WTC11 (cell line): ENCODE data around the gene PPP3R1. TPM values are rescaled to one million over a fixed set of nuclear protein-coding genes. Genes with fewer than 3 reads are reported as not detected.

ENCODE experiments used
- ATAC-seq: fragments of 200-7000 bp; cut with Tn5 transposase; 2 replicates; pipeline ENCODE4 v1.10.0; 2021; ENCODE audit warnings: mild to moderate bottlenecking, moderate library complexity
- CTCF ChIA-PET: fragments of 300-600 bp; sonication (Branson Sonifier 250); formaldehyde crosslinking; loops from one replicate; lab custom pipeline; 2021; ENCODE audit warnings: antibody characterized with exemption; lab: Charles Lee
- POLR2A ChIA-PET: fragments of 350-600 bp; sonication (Branson Sonifier 250); formaldehyde crosslinking; loops from one replicate; lab custom pipeline; 2021; ENCODE audit warnings: antibody characterized with exemption; lab: Charles Lee
- DNase-seq: peaks from one replicate; pipeline ENCODE4 v3.0.0; 2021; ENCODE audit warnings: low spot score
- H3K27ac Mint-ChIP-seq: 2 replicates; pipeline ENCODE4 v1.8.0; 2021; ENCODE audit warnings: mixed read lengths
- H3K27me3 Mint-ChIP-seq: 2 replicates; pipeline ENCODE4 v1.8.0; 2021; ENCODE audit warnings: low read depth, mild to moderate bottlenecking, moderate library complexity, mixed read lengths
- H3K36me3 Mint-ChIP-seq: 2 replicates; pipeline ENCODE4 v1.8.0; 2021; ENCODE audit warnings: mixed read lengths
- H3K4me1 Mint-ChIP-seq: 2 replicates; pipeline ENCODE4 v1.8.0; 2022; ENCODE audit warnings: mixed read lengths
- H3K4me3 Mint-ChIP-seq: 2 replicates; pipeline ENCODE4 v1.8.0; 2021; ENCODE audit warnings: mild to moderate bottlenecking, moderate library complexity, mixed read lengths
- H3K9me3 Mint-ChIP-seq: 2 replicates; pipeline ENCODE4 v1.8.0; 2021; ENCODE audit warnings: mixed read lengths
- ATF1 ChIP-seq: sonication (generic); formaldehyde crosslinking; IDR thresholded peaks from 2 replicates; pipeline ENCODE4 v1.8.1; 2023; ENCODE audit warnings: mild to moderate bottlenecking, moderate library complexity, missing genetic modification reagents
- CBFB ChIP-seq: sonication (generic); formaldehyde crosslinking; IDR thresholded peaks from 2 replicates; pipeline ENCODE4 v1.8.1; 2022; ENCODE audit warnings: mild to moderate bottlenecking, low read depth, missing genetic modification reagents
- CREB1 ChIP-seq: sonication (generic); formaldehyde crosslinking; IDR thresholded peaks from 2 replicates; pipeline ENCODE4 v1.8.0; 2023; ENCODE audit warnings: mild to moderate bottlenecking, missing genetic modification reagents
- EMX1 ChIP-seq: fragments of 250-450 bp; sonication (Bioruptor Pico); IDR thresholded peaks from 2 replicates; pipeline ENCODE4 v1.8.0; 2021; ENCODE audit warnings: mild to moderate bottlenecking
- FOXK1 ChIP-seq: sonication (generic); formaldehyde crosslinking; IDR thresholded peaks from 2 replicates; pipeline ENCODE4 v1.8.0; 2022; ENCODE audit warnings: mild to moderate bottlenecking, moderate library complexity, missing genetic modification reagents
- GABPB1 ChIP-seq: sonication (generic); formaldehyde crosslinking; IDR thresholded peaks from 2 replicates; pipeline ENCODE4 v1.8.1; 2023; ENCODE audit warnings: mild to moderate bottlenecking, missing genetic modification reagents
- HMGA2 ChIP-seq: fragments of 250-450 bp; sonication (Bioruptor Pico); IDR thresholded peaks from 2 replicates; pipeline ENCODE4 v1.4.0; 2021; ENCODE audit warnings: mild to moderate bottlenecking, moderate library complexity
- IRF2 ChIP-seq: sonication (generic); formaldehyde crosslinking; IDR thresholded peaks from 2 replicates; pipeline ENCODE4 v1.8.0; 2022; ENCODE audit warnings: low read depth, missing genetic modification reagents, borderline replicate concordance
- KAT7 ChIP-seq: sonication (generic); formaldehyde crosslinking; IDR thresholded peaks from 2 replicates; pipeline ENCODE4 v1.8.1; 2023; ENCODE audit warnings: missing genetic modification reagents, mild to moderate bottlenecking, borderline replicate concordance
- NR1H2 ChIP-seq: sonication (generic); formaldehyde crosslinking; IDR thresholded peaks from 2 replicates; pipeline ENCODE4 v1.9.0; 2021; ENCODE audit warnings: mild to moderate bottlenecking, moderate library complexity, missing genetic modification reagents
- SMAD4 ChIP-seq: sonication (generic); formaldehyde crosslinking; IDR thresholded peaks from 2 replicates; pipeline ENCODE4 v1.8.0; 2022; ENCODE audit warnings: mild to moderate bottlenecking, missing genetic modification reagents
- ZBTB21 ChIP-seq: sonication (generic); formaldehyde crosslinking; IDR thresholded peaks from 2 replicates; pipeline ENCODE4 v1.8.1; 2023; ENCODE audit warnings: mild to moderate bottlenecking, missing genetic modification reagents, borderline replicate concordance
- ZNF317 ChIP-seq: sonication (generic); formaldehyde crosslinking; IDR thresholded peaks from 2 replicates; pipeline ENCODE4 v1.8.1; 2023; ENCODE audit warnings: low read depth, mild to moderate bottlenecking, moderate library complexity, missing genetic modification reagents, borderline replicate concordance
- ZNF423 ChIP-seq: fragments of 250-450 bp; sonication (Bioruptor Pico); IDR thresholded peaks from 2 replicates; pipeline ENCODE4 v2.1.2; 2022; ENCODE audit warnings: mild to moderate bottlenecking, moderate library complexity
- total RNA-seq: library from RNA; stranded (reverse); gene quantifications from 3 replicates; pipeline ENCODE4 v1.2.3, GENCODE V29; 2021
- TF ChIP-seq, protein P1 (sequence below): sonication (generic); formaldehyde crosslinking; IDR thresholded peaks from 2 replicates; pipeline ENCODE4 v1.8.0; 2022; ENCODE audit warnings: mild to moderate bottlenecking, missing genetic modification reagents
- TF ChIP-seq, protein P2 (sequence below): sonication (generic); formaldehyde crosslinking; IDR thresholded peaks from 2 replicates; pipeline ENCODE4 v1.8.0; 2023; ENCODE audit warnings: missing genetic modification reagents, mild to moderate bottlenecking, borderline replicate concordance
- TF ChIP-seq, protein P3 (sequence below): sonication (generic); formaldehyde crosslinking; IDR thresholded peaks from 2 replicates; pipeline ENCODE4 v1.8.1; 2022; ENCODE audit warnings: low read depth, missing genetic modification reagents, borderline replicate concordance
- TF ChIP-seq, protein P4 (sequence below): sonication (generic); formaldehyde crosslinking; conservative IDR thresholded peaks from 2 replicates; pipeline ENCODE4 v1.8.1; 2023; ENCODE audit warnings: mild to moderate bottlenecking, low read depth, missing genetic modification reagents, moderate library complexity

The PPP3R1 gene
- total RNA-seq, 1 experiment from 2014 or later = 61.4 TPM

DNA sequence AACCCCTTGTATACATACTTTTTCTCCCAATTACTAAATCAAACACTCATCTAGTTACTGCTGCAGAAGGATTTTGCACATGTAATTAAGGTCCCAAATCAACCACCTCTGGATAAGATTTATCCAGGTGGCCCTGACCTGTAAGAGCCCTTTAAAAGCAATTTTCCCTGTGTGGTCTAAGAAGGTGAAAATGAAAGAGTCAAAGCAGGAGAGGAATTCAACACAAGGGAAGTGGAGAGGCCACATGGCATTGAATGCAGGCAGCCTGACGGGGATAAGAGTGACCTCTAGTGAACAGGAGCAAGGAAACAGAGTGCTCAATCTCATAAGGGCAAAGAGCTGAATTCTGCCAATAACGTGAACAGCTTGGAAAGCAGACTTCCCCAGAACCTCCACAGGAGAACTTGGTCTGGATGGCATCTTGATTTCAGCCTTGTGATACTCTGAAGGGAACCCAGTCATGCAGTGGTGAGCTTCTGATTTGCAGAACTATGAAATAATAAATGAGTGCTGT is 27.2 kb downstream of the PPP3R1 start:
- no peaks in the 10 kb centered on the region for H3K9me3 Mint-ChIP-seq
- H3K4me3 Mint-ChIP-seq = no peak overlapping the region
- peak overlapping the region; percentile 68 for H3K27ac Mint-ChIP-seq
- CTCF ChIA-PET = interaction anchor here (0.6 to 2.4 kb wide), 13 partner anchors 9 to 216 kb away, joined by 3 to 16 read pairs (median 3); no protein-coding TSS in a partner anchor
- TF ChIP-seq FOXK1 (no peak), CBFB (CRISPR knock-in tag) (no peak), GABPB1 (CRISPR knock-in tag) (no peak), ZNF423 (no peak), CREB1 (CRISPR knock-in tag) (no peak), IRF2 (CRISPR knock-in tag) (no peak), ATF1 (CRISPR knock-in tag) (no peak), SMAD4 (CRISPR knock-in tag) (no peak), KAT7 (CRISPR knock-in tag) (no peak), ZNF317 (CRISPR knock-in tag) (no peak), HMGA2 (CRISPR knock-in tag) (no peak), EMX1 (CRISPR knock-in tag) (no peak), ZBTB21 (CRISPR knock-in tag) (no peak)
- TF ChIP-seq, protein P1, sequence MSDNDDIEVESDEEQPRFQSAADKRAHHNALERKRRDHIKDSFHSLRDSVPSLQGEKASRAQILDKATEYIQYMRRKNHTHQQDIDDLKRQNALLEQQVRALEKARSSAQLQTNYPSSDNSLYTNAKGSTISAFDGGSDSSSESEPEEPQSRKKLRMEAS (CRISPR knock-in tag) = no peak
- TF ChIP-seq, protein P2, sequence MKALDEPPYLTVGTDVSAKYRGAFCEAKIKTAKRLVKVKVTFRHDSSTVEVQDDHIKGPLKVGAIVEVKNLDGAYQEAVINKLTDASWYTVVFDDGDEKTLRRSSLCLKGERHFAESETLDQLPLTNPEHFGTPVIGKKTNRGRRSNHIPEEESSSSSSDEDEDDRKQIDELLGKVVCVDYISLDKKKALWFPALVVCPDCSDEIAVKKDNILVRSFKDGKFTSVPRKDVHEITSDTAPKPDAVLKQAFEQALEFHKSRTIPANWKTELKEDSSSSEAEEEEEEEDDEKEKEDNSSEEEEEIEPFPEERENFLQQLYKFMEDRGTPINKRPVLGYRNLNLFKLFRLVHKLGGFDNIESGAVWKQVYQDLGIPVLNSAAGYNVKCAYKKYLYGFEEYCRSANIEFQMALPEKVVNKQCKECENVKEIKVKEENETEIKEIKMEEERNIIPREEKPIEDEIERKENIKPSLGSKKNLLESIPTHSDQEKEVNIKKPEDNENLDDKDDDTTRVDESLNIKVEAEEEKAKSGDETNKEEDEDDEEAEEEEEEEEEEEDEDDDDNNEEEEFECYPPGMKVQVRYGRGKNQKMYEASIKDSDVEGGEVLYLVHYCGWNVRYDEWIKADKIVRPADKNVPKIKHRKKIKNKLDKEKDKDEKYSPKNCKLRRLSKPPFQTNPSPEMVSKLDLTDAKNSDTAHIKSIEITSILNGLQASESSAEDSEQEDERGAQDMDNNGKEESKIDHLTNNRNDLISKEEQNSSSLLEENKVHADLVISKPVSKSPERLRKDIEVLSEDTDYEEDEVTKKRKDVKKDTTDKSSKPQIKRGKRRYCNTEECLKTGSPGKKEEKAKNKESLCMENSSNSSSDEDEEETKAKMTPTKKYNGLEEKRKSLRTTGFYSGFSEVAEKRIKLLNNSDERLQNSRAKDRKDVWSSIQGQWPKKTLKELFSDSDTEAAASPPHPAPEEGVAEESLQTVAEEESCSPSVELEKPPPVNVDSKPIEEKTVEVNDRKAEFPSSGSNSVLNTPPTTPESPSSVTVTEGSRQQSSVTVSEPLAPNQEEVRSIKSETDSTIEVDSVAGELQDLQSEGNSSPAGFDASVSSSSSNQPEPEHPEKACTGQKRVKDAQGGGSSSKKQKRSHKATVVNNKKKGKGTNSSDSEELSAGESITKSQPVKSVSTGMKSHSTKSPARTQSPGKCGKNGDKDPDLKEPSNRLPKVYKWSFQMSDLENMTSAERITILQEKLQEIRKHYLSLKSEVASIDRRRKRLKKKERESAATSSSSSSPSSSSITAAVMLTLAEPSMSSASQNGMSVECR = no peak
- TF ChIP-seq, protein P3, sequence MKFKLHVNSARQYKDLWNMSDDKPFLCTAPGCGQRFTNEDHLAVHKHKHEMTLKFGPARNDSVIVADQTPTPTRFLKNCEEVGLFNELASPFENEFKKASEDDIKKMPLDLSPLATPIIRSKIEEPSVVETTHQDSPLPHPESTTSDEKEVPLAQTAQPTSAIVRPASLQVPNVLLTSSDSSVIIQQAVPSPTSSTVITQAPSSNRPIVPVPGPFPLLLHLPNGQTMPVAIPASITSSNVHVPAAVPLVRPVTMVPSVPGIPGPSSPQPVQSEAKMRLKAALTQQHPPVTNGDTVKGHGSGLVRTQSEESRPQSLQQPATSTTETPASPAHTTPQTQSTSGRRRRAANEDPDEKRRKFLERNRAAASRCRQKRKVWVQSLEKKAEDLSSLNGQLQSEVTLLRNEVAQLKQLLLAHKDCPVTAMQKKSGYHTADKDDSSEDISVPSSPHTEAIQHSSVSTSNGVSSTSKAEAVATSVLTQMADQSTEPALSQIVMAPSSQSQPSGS (CRISPR knock-in tag) = no peak
- TF ChIP-seq, all 79 proteins: peak for 0
- H3K4me1 Mint-ChIP-seq = peaks cover 45% of the 10 kb centered on the region
- no peaks in the 10 kb centered on the region for H3K36me3 Mint-ChIP-seq
- POLR2A ChIA-PET = interaction anchor here (0.6 kb wide), 2 partner anchors 57 to 76 kb away, joined by 3 to 7 read pairs; no protein-coding TSS in a partner anchor
- peak; percentile 26 for DNase-seq
- peak; percentile 97 for ATAC-seq
- no peaks in the 10 kb centered on the region for H3K27me3 Mint-ChIP-seq

DNA sequence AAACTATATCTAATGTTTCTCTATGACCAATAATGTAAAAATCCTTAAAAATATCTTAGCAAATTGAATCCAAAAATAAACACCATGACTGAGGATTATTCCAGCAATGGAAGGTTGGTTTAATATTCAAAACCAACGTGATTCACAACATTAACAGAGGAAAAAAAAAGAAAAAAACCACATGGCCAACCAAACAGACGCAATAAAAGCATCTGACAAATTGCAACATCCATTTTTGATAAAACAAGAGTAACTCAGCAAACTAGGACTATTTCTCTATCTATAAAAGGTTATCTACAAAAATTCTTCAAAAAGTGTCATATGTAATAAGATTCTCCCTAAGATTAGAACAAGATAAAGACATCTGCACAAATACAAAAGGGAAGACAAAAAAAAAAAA is 28.9 kb downstream of the PPP3R1 start:
- no peaks in the 10 kb centered on the region for H3K9me3 Mint-ChIP-seq
- TF ChIP-seq, protein P4, sequence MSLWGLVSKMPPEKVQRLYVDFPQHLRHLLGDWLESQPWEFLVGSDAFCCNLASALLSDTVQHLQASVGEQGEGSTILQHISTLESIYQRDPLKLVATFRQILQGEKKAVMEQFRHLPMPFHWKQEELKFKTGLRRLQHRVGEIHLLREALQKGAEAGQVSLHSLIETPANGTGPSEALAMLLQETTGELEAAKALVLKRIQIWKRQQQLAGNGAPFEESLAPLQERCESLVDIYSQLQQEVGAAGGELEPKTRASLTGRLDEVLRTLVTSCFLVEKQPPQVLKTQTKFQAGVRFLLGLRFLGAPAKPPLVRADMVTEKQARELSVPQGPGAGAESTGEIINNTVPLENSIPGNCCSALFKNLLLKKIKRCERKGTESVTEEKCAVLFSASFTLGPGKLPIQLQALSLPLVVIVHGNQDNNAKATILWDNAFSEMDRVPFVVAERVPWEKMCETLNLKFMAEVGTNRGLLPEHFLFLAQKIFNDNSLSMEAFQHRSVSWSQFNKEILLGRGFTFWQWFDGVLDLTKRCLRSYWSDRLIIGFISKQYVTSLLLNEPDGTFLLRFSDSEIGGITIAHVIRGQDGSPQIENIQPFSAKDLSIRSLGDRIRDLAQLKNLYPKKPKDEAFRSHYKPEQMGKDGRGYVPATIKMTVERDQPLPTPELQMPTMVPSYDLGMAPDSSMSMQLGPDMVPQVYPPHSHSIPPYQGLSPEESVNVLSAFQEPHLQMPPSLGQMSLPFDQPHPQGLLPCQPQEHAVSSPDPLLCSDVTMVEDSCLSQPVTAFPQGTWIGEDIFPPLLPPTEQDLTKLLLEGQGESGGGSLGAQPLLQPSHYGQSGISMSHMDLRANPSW = no peak
- TF ChIP-seq CREB1 (CRISPR knock-in tag) (no peak), NR1H2 (CRISPR knock-in tag) (no peak)
- ChIA-PET CTCF (interaction anchor here (1.3 to 2.3 kb wide), 2 partner anchors 43 to 59 kb away, joined by 3 to 9 read pairs; no protein-coding TSS in a partner anchor), POLR2A (no interaction called here)
- no peaks in the 10 kb centered on the region for H3K27me3 Mint-ChIP-seq
- DNase-seq = no peak
- ATAC-seq = no peak
- peaks cover 58% of the 10 kb centered on the region for H3K4me1 Mint-ChIP-seq
- H3K27ac Mint-ChIP-seq = no peak overlapping the region
- no peaks in the 10 kb centered on the region for H3K36me3 Mint-ChIP-seq
- no peak overlapping the region for H3K4me3 Mint-ChIP-seq
